ENCODE data around the gene CACNG5.

DNA sequence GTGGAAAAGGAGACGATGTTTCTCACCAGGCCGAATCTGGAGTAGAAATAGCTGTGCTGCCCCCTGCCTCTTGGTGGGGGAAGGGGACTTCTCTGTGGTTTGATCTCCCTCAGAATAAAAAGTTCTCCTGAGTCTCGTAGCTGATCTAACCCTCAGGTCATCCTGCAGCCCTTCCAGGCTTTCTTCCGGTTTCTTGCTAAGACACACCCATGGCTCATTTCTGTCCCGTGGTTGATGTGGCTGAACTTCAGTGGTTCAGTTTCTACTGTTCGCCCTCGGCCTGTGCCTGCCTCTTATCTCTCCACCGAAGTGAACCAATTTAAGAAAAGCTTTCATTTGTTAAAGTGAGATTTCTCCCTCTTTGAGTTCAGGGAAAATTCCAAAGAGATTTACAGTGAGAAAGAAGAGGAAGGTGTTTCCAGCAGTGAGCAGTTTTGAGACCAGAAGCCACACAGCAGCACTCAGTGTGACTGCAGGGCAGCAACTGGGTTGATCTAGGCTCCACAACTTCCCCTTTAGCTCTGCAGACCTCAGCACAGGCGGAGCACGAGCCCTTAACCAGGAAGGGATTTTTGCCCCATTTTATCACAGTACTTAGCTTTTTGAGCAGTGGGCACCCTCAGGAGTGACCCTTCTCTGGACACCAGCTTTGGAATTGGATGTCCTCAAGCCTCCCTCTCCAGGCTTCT lies 34.9 kb upstream of the CACNG5 start:
- TF ChIP-seq, protein P1, sequence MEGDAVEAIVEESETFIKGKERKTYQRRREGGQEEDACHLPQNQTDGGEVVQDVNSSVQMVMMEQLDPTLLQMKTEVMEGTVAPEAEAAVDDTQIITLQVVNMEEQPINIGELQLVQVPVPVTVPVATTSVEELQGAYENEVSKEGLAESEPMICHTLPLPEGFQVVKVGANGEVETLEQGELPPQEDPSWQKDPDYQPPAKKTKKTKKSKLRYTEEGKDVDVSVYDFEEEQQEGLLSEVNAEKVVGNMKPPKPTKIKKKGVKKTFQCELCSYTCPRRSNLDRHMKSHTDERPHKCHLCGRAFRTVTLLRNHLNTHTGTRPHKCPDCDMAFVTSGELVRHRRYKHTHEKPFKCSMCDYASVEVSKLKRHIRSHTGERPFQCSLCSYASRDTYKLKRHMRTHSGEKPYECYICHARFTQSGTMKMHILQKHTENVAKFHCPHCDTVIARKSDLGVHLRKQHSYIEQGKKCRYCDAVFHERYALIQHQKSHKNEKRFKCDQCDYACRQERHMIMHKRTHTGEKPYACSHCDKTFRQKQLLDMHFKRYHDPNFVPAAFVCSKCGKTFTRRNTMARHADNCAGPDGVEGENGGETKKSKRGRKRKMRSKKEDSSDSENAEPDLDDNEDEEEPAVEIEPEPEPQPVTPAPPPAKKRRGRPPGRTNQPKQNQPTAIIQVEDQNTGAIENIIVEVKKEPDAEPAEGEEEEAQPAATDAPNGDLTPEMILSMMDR (IDR thresholded peaks at IDR 0.05), result no peak
- no peak for TF ChIP-seq EZH2 (IDR thresholded peaks at IDR 0.05; ENCODE audit: borderline replicate concordance, insufficient read depth, low read depth, low read length, poor library complexity, severe bottlenecking)
